OCI-LY1 (cell line): Measurements from ENCODE around the gene PCSK2.

ENCODE experiments used
- CTCF ChIP-seq: fragments of 200-600 bp; sonication (generic), shearing (Covaris generic); IDR thresholded peaks from 2 replicates; pipeline ENCODE4 v1.5.1; 2017; ENCODE audit warnings: mild to moderate bottlenecking, antibody characterized with exemption, low read length, moderate library complexity, mixed read lengths
- EZH2 ChIP-seq: fragments of 200-600 bp; sonication (generic), shearing (Covaris generic); IDR thresholded peaks from 2 replicates; pipeline ENCODE4 v1.8.0; 2017; ENCODE audit warnings: borderline replicate concordance, mixed run types, mild to moderate bottlenecking, antibody characterized with exemption, low read length, moderate library complexity, mixed read lengths

GRCh38 chr20:17343091-17343490, 116.3 kb downstream of the PCSK2 start:
- TF ChIP-seq CTCF (no peak), EZH2 (no peak)
